GM12878 (cell line): Measurements from ENCODE around the gene STK11. TPM values are rescaled to one million over a fixed set of nuclear protein-coding genes. Genes with fewer than 3 reads are reported as not detected.

Experiments used
- ASH2L ChIP-seq: fragments of 300-600, 200-600 bp; sonication (generic); IDR thresholded peaks from 2 replicates; pipeline ENCODE4 v1.6.1; 2017; ENCODE audit warnings: low read depth, mild to moderate bottlenecking, borderline replicate concordance
- ATF7 ChIP-seq: fragments of 450-650 bp; IDR thresholded peaks from 2 replicates; pipeline ENCODE4 v1.6.1; 2016; ENCODE audit warnings: low read depth, mild to moderate bottlenecking
- BRCA1 ChIP-seq: IDR thresholded peaks from 2 replicates; pipeline ENCODE4 v1.6.1; 2011; ENCODE audit warnings: low read depth, low read length, improper control_type of control experiment
- CBFB ChIP-seq: IDR thresholded peaks from 2 replicates; pipeline ENCODE4 v1.6.1; 2016; ENCODE audit warnings: antibody characterized with exemption, low read depth
- EED ChIP-seq: sonication (generic); IDR thresholded peaks from 2 replicates; pipeline ENCODE4 v1.6.1; 2016; ENCODE audit warnings: antibody characterized with exemption, low read depth
- FOS ChIP-seq: IDR thresholded peaks from 3 replicates; pipeline ENCODE4 v1.6.1; 2011; ENCODE audit warnings: borderline replicate concordance; ENCODE audit not compliant: insufficient read length; ENCODE audit errors: extremely low read depth
- FOXM1 ChIP-seq: IDR thresholded peaks from 2 replicates; pipeline ENCODE4 v1.6.1; 2012; ENCODE audit warnings: low read depth, mild to moderate bottlenecking, inconsistent platforms, low read length, moderate library complexity
- HCFC1 ChIP-seq: fragments of 150-350 bp; IDR thresholded peaks from 2 replicates; pipeline ENCODE4 v1.6.1; 2014; ENCODE audit warnings: low read length
- IKZF2 ChIP-seq, 2 experiments: fragments of 450-650 bp; IDR thresholded peaks; 2 replicates each; pipeline ENCODE4 v1.6.1; 2017; ENCODE audit warnings: mild to moderate bottlenecking in 2 of 2, moderate library complexity in 2 of 2
- MTA2 ChIP-seq: fragments of 450-650 bp; IDR thresholded peaks from 2 replicates; pipeline ENCODE4 v1.6.1; 2016; ENCODE audit warnings: low read depth, mild to moderate bottlenecking, moderate library complexity
- NFXL1 ChIP-seq: fragments of 450-650 bp; IDR thresholded peaks from 2 replicates; pipeline ENCODE4 v1.6.1; 2017; ENCODE audit warnings: antibody characterized with exemption, mild to moderate bottlenecking, borderline replicate concordance
- POLR2AphosphoS5 ChIP-seq: IDR thresholded peaks from 2 replicates; pipeline ENCODE4 v1.6.1; 2011; ENCODE audit warnings: mild to moderate bottlenecking, low read length, inconsistent platforms
- RAD21 ChIP-seq: IDR thresholded peaks from 2 replicates; pipeline ENCODE4 v1.6.1; 2011; ENCODE audit warnings: mild to moderate bottlenecking, low read depth, low read length, moderate library complexity; ENCODE audit not compliant: insufficient read depth
- RB1 ChIP-seq: fragments of 450-650 bp; formaldehyde crosslinking; IDR thresholded peaks from 2 replicates; pipeline ENCODE4 v1.6.1; 2017; ENCODE audit warnings: mild to moderate bottlenecking, borderline replicate concordance
- RCOR1 ChIP-seq: conservative IDR thresholded peaks from 2 replicates; pipeline ENCODE4 v1.6.1; 2012; ENCODE audit warnings: low read depth, low read length, improper control_type of control experiment
- REST ChIP-seq: IDR thresholded peaks from 2 replicates; pipeline ENCODE4 v1.6.1; 2012; ENCODE audit warnings: mild to moderate bottlenecking, low read depth, low read length
- SREBF1 ChIP-seq: IDR thresholded peaks from 2 replicates; pipeline ENCODE4 v1.6.1; 2012; ENCODE audit warnings: mild to moderate bottlenecking, low read length
- SREBF2 ChIP-seq: IDR thresholded peaks from 2 replicates; pipeline ENCODE4 v1.6.1; 2012; ENCODE audit warnings: mild to moderate bottlenecking, low read length
- YBX1 ChIP-seq: fragments of 450-650 bp; IDR thresholded peaks from 2 replicates; pipeline ENCODE4 v1.6.1; 2016; ENCODE audit warnings: antibody characterized with exemption
- ZNF217 ChIP-seq: fragments of 450-650 bp; IDR thresholded peaks from 2 replicates; pipeline ENCODE4 v1.6.1; 2017; ENCODE audit warnings: antibody characterized with exemption, mild to moderate bottlenecking
- ZNF24 ChIP-seq: fragments of 450-650 bp; IDR thresholded peaks from 2 replicates; pipeline ENCODE4 v1.6.1; 2017; ENCODE audit warnings: antibody characterized with exemption, mild to moderate bottlenecking
- ZNF274 ChIP-seq: IDR thresholded peaks from one replicate; pipeline ENCODE4 v1.8.0; 2011; ENCODE audit not compliant: insufficient read length, insufficient read depth
- polyA plus RNA-seq, 11 experiments: library from polyadenylated mRNA; depleted of rRNA in 4 of 11; unstranded in 6 of 11; stranded (reverse) in 5 of 11; fragments of >200 nt; fragmentation: Nextera tagmentation in 4 of 11; fragmentation: Illumina TruSeq in 1 of 11; extraction: Ambion mirVana in 4 of 11; extraction: Trizol in 1 of 11; gene quantifications; 1 replicate in 1 of 11; 2 replicates in 10 of 11; pipeline versions ENCODE4 v1.2.1 to v1.2.3, GENCODE V29; 2011 to 2016; ENCODE audit warnings: inconsistent platforms in 2 of 11, missing spikeins in 2 of 11, low read depth in 1 of 11
- total RNA-seq, 4 experiments: library from RNA; depleted of rRNA in 3 of 4; stranded (reverse); fragments of >200 nt in 3 of 4; fragmentation: Illumina TruSeq in 1 of 4; extraction: Trizol in 1 of 4; gene quantifications; 2 replicates each; pipeline versions ENCODE4 v1.2.1 to v1.2.3, GENCODE V29; 2013 to 2021
- TF ChIP-seq, protein P1 (sequence below): IDR thresholded peaks from 2 replicates; pipeline ENCODE4 v1.6.1; 2011; ENCODE audit warnings: low read depth, mild to moderate bottlenecking, low read length, moderate library complexity, borderline replicate concordance; ENCODE audit errors: extremely low read depth
- TF ChIP-seq, protein P2 (sequence below): fragments of 450-650 bp; IDR thresholded peaks from 2 replicates; pipeline ENCODE4 v1.6.1; 2017; ENCODE audit warnings: antibody characterized with exemption, mild to moderate bottlenecking, moderate library complexity
- TF ChIP-seq, protein P3 (sequence below): IDR thresholded peaks from 2 replicates; pipeline ENCODE4 v1.6.1; 2011; ENCODE audit warnings: low read depth, low read length, improper control_type of control experiment, borderline replicate concordance

Gene STK11
- total and polyA plus RNA-seq, 10 of the 15 experiments (the other 5 are each of a cell fraction or from before 2014, with no cell fraction given) = 0.33 to 71.0 (median 23.8) TPM

DNA sequence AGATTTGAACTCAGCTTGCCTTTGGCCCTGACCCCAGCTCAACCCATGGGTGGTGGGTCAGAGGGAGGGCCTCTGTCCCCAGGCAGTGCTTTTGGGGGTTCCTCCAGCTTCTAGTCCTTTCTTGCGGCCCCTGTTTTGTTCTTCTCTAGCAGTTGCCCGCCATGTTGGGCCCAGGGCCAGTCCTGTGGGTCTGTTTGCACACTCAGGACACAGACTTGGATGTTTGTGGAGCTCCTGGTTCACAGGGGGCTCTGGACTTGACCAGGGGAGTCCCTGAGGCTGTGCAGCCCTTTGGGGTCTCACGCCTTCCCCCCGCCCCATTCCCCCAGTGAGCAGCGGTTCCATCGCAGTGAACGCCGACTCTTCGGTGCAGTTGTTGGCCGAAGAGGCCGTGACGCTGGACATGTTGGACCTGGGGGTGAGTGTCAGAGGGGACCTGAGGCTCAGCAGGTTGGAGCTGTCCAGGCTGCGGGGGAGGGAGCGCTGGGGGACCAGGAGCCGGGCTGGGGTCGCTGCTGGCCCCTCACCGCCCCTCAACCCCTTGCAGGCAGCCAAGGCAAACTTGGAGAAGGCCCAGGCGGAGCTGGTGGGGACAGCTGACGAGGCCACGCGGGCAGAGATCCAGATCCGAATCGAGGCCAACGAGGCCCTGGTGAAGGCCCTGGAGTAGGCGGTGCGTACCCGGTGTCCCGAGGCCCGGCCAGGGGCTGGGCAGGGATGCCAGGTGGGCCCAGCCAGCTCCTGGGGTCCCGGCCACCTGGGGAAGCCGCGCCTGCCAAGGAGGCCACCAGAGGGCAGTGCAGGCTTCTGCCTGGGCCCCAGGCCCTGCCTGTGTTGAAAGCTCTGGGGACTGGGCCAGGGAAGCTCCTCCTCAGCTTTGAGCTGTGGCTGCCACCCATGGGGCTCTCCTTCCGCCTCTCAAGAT is 38.5 kb downstream of the STK11 start (continued):
- TF ChIP-seq, protein P1, sequence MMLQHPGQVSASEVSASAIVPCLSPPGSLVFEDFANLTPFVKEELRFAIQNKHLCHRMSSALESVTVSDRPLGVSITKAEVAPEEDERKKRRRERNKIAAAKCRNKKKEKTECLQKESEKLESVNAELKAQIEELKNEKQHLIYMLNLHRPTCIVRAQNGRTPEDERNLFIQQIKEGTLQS = no peak
- TF ChIP-seq FOXM1 (no peak), YBX1 (no peak), POLR2AphosphoS5 (no peak), ZNF274 (no peak), EED (no peak), RCOR1 (no peak), BRCA1 (no peak), ATF7 (no peak), ZNF217 (no peak), SREBF1 (no peak), IKZF2 (IDR thresholded peaks at IDR 0.05) (no peak), ZNF24 (no peak), NFXL1 (no peak), HCFC1 (no peak; the same call in 1 of the 2 replicates), FOS (no peak), RB1 (no peak), SREBF2 (no peak), ASH2L (no peak), CBFB (no peak), RAD21 (peak; percentile 93), MTA2 (no peak), REST (no peak)
- TF ChIP-seq, protein P2, sequence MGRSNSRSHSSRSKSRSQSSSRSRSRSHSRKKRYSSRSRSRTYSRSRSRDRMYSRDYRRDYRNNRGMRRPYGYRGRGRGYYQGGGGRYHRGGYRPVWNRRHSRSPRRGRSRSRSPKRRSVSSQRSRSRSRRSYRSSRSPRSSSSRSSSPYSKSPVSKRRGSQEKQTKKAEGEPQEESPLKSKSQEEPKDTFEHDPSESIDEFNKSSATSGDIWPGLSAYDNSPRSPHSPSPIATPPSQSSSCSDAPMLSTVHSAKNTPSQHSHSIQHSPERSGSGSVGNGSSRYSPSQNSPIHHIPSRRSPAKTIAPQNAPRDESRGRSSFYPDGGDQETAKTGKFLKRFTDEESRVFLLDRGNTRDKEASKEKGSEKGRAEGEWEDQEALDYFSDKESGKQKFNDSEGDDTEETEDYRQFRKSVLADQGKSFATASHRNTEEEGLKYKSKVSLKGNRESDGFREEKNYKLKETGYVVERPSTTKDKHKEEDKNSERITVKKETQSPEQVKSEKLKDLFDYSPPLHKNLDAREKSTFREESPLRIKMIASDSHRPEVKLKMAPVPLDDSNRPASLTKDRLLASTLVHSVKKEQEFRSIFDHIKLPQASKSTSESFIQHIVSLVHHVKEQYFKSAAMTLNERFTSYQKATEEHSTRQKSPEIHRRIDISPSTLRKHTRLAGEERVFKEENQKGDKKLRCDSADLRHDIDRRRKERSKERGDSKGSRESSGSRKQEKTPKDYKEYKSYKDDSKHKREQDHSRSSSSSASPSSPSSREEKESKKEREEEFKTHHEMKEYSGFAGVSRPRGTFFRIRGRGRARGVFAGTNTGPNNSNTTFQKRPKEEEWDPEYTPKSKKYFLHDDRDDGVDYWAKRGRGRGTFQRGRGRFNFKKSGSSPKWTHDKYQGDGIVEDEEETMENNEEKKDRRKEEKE = no peak
- TF ChIP-seq, protein P3, sequence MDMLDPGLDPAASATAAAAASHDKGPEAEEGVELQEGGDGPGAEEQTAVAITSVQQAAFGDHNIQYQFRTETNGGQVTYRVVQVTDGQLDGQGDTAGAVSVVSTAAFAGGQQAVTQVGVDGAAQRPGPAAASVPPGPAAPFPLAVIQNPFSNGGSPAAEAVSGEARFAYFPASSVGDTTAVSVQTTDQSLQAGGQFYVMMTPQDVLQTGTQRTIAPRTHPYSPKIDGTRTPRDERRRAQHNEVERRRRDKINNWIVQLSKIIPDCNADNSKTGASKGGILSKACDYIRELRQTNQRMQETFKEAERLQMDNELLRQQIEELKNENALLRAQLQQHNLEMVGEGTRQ = no peak
